Renal cortex interstitium (tissue), 11 donors: ENCODE measurements around the gene CDCA5. TPM values are rescaled to one million over a fixed set of nuclear protein-coding genes. Genes with fewer than 3 reads are reported as not detected.

Experiments used
- DNase-seq, 11 donors: peaks; one replicate each; pipeline ENCODE4 v3.0.0-alpha.2; 2013; ENCODE audit warnings: low read depth in 9 of 11, low spot score in 4 of 11; ENCODE audit errors: extremely low read depth in 1 of 11
- polyA plus RNA-seq, 3 donors: library from polyadenylated mRNA; unstranded; fragments of 120-200 nt; gene quantifications; one replicate each; pipeline ENCODE4 v1.2.1, GENCODE V29; 2013; ENCODE audit not compliant: insufficient read length in 3 of 3

CDCA5 gene
- polyA plus RNA-seq, 3 donors, result 16.3 to 24.5 (median 20.1) TPM

GRCh38 chr11:65059959-65060824 is 23.6 kb downstream of the CDCA5 start:
- DNase-seq, result no peak

GRCh38 chr11:65059523-65059922 is 24.3 kb downstream of the CDCA5 start:
- no peak for DNase-seq

GRCh38 chr11:65058419-65059054 is 25.3 kb downstream of the CDCA5 start, which contains the start of gene NAALADL1:
Gene NAALADL1 (minus strand): TSS chr11:65058553. CDS start chr11:65058521, 32 bp downstream.
- no peak for DNase-seq

- DNase-seq, result no peak
Measured at GRCh38 chr11:65058012-65058411, 25.8 kb downstream of the CDCA5 start.

GRCh38 chr11:65057526-65057925 is 26.3 kb downstream of the CDCA5 start:
- DNase-seq, result no peak

GRCh38 chr11:65056999-65057398 is 26.8 kb downstream of the CDCA5 start:
- no peak for DNase-seq

- no peak for DNase-seq
Measured at GRCh38 chr11:65055538-65055937, 28.3 kb downstream of the CDCA5 start.

- no peak for DNase-seq
Measured at GRCh38 chr11:65053827-65054508, 29.9 kb downstream of the CDCA5 start.

GRCh38 chr11:65051398-65051858 is 32.4 kb downstream of the CDCA5 start:
- DNase-seq, result no peak

GRCh38 chr11:65047581-65048422 is 36.0 kb downstream of the CDCA5 start:
- no peak for DNase-seq

GRCh38 chr11:65045728-65046127 is 38.1 kb downstream of the CDCA5 start:
- DNase-seq, result no peak

GRCh38 chr11:65045061-65045460 is 38.8 kb downstream of the CDCA5 start:
- no peak for DNase-seq

GRCh38 chr11:65043881-65044501 is 39.8 kb downstream of the CDCA5 start:
- no peak for DNase-seq

GRCh38 chr11:65042891-65043290 is 40.9 kb downstream of the CDCA5 start:
- DNase-seq, result no peak

- DNase-seq, result peak; percentile 79 to 92 (median 88)
Measured at GRCh38 chr11:65040847-65041622, 42.8 kb downstream of the CDCA5 start, which contains the start of gene SAC3D1. Gene SAC3D1 (plus strand): TSS chr11:65041210. CDS start chr11:65041293, 83 bp downstream.

GRCh38 chr11:65040520-65040846 is 43.4 kb downstream of the CDCA5 start:
- DNase-seq, result no peak

GRCh38 chr11:65036931-65037330 is 46.9 kb downstream of the CDCA5 start:
- DNase-seq, result no peak

GRCh38 chr11:65035579-65035978 is 48.3 kb downstream of the CDCA5 start:
- no peak for DNase-seq
